GM18907 (cell line): Measurements from ENCODE around the gene CRYGD.
"Not testable (repeated sequence)": the region's sequence is repeated elsewhere in the genome, so short reads cannot be mapped to it uniquely, and the experiment has no call there.

ENCODE experiments used
- ATAC-seq: cut with Tn5 transposase; IDR thresholded peaks from one replicate; pipeline ENCODE4 v1.9.1; 2021; ENCODE audit warnings: mild to moderate bottlenecking, moderate library complexity; ENCODE audit not compliant: unreplicated experiment

The CRYGD gene

DNA sequence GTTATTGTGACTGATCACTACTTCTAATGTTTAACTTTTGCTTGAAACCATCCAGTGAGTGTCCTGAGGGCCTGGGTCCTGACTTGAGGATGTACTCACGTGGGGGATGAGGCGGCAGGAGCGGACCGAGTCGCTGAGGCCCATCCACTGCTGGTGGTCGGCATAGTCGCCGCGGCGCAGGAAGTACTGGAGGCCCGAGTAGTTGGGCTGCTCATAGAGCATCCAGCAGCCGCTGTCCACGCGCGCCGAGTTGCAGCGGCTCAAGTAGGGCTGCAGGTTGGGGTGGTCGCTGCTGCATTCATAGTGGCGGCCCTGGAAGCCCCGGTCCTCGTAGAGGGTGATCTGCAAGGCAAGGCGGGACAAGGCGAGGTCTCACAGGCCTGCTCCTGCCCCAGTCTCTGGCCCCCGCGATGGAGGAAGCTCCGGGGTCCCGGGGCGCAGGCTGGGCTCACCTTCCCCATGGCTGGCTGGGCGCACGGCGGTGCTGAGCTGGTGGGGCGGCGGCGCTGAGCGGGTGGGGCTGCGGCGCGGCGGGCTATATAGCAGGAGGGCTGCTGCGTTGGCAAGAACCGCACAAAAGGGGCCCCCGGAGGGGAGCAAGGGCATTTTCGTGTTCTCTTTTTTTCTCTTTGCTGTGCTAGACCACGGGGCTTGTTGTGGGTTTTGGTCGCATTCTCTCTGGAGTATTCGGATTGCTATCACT is at the start of gene CRYGD:
TSS of gene CRYGD (minus strand) at position 512 of the 703 bp plus-strand sequence. CDS start at position 461, 51 bp downstream.
- ATAC-seq, result not testable (repeated sequence)

DNA sequence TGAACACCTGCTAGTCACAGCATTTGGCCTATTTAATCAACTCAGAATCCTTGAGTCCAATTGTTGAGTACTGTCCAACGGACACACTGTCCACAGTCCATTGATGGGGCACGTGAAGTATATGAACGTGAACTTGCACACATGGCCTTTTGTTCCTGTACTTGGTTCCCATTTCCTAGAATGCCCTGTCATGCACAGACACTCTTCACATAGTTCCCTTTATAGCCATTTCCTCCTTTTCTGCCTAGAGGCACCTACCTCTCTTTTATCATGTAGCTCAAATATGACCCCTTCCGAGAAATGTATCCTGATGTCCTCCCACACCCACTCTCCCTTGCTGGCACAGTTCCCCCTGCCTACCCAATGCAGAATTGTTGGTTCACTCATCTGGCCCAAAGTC is 47.8 kb upstream of the CRYGD start:
- no peak for ATAC-seq

DNA sequence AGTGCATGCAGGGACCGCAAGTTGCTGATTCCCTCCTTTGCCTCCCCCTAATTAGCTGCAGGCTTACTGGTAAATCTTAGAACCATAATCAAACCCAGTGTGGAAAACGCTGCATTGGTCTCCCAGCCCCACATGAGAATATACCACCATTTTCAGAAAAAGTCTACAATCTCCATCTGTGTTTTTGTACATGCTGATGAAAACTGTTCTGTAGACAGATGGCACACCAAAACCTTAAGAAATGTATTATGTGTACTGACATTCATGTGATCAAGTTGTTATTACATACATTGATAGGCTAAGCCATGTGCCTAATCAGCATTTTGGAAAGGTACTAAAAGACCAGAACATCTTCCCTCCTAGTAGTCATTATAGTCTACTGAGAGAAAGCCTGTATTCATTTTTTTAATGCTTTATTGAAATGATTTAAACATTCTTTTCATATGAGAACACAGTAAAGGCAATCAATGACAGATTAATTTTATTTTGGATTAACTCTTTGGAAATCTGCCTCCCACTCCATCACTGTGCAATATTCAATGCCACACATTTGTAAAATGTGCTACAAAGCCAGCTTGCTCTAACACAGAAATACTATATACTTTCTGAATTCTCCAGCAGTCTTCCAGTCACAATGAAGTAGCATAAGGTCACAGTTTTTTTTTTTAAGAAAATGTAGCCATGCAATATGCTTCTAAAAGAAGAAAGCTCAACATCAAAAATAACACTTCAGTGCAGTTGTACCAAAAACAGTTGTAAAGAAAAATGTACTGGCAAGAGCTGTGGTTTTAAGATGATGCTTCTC is 40.8 kb upstream of the CRYGD start:
- no peak for ATAC-seq

DNA sequence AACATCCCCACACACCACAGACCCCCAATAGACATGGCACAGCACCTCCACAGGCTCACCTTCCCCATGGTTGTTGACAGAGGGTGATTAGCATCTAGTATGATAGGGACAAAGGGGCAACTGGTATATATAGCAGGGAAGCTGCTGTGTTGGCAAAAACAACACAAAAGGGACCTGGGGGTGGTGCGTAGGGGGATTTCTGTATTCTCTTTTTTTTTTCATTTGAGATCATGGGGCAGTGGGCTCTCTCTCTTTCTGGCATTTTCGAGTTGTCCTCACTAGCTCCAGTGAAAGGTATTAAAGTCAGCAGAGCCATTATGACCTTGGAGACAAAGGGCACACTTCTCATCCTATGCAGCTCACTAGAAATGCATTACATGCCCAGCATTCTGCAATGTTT is 39.2 kb upstream of the CRYGD start, which contains the start of gene CRYGA:
TSS of gene CRYGA (minus strand) at position 101 of the 400 bp plus-strand sequence. CDS start at position 68, 33 bp downstream.
- ATAC-seq, result no peak

DNA sequence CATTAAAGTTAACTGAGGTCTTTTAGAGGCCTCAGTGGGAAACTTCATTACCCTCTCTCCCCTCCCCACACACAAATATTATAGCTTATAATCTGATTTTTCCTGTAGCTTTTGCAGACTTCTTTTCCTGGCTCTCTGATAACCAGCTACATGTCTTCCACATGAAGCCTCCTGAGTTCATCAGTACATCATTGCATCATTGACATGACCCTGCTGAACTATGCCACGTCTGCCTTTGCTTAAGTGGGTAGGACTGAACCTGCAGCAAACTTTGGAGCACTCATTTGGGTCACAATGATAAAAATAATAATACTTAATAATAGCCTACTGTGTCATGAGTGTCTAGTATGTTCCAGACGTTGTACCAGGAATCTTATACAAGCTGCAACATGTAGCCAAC is 32.1 kb upstream of the CRYGD start:
- ATAC-seq, result no peak

DNA sequence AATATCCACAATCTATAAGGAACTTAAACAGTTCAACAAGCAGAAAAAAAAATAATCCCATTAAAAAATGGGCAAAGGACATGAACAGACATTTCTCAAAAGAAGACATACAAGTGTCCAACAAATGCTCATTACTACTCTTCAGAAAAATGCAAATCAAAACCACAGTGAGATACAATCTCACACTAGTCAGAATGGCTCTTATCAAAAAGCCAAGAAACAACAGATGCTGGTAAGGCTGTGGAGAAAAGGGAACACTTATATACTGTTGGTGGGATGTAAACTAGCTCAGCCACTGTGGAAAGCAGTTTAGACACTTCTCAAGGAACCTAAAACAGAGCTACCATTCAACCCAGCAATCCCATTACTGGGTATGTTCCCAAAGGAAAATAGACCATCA is 28.8 kb upstream of the CRYGD start:
- ATAC-seq, result no peak

DNA sequence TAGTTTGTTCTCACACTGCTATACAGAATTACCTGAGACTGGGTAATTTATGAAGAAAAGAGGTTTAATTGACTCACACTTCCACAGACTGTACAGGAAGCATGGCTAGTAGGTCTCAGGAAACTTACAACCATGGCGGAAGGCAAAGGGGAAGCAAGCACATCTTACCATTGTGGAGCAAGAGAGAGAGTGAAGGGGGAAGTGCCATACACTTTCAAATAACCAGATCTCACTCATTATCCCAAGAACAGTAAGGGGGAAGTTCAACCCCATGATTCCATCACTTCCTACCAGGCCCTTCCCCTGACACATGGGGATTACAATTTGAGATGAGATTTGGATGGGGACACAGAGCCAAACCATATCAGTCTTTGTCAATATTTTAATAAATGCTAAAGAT is 26.6 kb upstream of the CRYGD start:
- ATAC-seq, result no peak

DNA sequence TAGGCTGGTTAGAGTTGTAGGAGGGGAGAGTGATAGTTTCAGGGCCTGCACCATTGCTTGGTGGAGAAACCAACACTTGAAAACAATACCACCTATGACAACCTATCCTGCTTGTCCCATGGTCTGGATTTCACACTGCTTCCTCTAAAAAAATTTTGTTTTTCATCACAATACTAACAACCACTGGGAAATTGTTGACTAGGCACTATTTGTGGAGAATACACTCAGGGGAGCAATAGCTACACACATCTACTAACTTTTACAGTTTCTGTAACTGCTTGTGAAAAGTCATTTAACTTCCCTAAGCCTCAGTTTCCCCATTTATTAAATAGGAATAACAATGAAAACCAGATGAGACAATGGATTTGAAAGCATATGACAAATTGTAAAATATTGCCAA is 25.8 kb upstream of the CRYGD start:
- ATAC-seq, result no peak

DNA sequence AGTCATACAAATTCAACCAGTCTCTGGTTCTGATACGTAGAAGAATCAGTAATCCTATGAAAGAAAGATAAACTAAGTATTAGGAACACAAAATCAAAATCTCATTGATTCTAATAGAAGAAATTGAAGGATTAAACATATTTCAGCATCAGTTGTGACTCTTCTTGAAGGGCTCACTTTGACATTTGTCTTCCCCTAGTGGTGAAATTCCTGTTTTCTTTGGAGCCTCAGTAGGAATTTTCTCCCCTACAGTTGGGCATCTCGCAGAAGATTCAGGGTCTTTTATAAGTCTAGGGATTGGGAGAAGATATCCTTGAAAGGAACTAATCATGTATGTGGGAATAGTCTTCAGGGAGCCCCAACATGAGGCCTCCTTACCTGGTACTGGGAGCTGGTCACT is 24.5 kb upstream of the CRYGD start:
- ATAC-seq, result no peak

DNA sequence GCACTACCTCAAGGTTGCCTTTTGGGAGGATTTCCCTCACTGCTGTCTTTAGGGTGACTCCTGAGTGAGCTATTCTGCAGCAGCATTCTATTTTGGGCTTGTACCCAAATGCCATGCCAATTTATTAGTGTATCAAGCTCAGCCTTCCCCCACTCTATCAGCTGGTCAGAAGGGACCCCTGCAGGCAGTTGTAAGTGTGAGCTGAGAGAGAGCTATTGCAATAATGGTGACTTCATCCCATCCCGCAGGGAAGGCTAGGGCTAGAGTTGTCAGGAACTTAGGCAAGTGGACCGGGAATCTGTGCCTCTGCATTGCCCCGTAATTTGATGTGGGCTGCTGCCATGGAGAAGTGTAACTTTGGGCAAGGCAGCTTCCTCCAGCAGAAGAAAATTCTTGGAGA is 23.4 kb upstream of the CRYGD start:
- ATAC-seq, result no peak

DNA sequence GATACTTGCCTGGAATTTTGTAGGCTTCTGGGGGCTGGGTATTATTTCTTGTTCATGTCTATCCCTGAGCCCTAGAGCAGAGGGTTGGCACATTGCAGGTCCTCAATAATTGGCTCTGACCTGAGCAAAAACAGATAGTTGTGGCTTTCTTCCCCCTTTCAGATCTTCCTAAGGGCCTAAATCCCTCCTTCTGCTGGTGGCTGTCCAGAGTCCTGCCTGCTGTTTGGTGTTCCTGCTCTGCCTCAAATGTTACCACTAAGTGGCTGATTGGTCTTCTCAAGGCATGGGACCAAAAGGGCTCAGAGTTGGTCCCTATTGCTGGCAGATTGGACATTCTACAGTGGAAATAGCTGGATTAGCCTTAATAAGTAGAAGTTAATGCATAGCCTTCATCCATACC is 22.7 kb upstream of the CRYGD start:
- ATAC-seq, result no peak

DNA sequence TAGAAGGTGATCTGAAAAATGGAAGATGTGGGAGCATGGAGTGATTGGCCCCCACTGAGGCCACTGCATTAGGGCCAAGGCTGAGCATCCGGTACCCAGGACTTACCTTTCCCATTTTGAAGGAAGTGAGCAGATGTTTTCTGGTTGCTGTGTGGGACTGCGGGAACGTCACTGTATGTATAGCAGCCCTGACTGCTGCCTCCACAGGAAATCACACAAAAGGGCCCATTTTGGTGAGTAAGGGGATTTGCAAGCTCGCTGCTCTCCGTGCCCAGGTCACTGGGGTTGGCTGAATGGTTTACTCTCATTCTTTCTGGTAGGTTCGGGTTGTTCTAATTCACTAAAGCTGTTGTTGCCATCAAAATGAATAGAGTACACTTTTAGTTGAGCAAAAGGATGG is 21.7 kb upstream of the CRYGD start, which contains the start of gene CRYGB:
TSS of gene CRYGB (minus strand) at position 153 of the 400 bp plus-strand sequence. CDS start at position 115, 38 bp downstream.
- no peak for ATAC-seq

DNA sequence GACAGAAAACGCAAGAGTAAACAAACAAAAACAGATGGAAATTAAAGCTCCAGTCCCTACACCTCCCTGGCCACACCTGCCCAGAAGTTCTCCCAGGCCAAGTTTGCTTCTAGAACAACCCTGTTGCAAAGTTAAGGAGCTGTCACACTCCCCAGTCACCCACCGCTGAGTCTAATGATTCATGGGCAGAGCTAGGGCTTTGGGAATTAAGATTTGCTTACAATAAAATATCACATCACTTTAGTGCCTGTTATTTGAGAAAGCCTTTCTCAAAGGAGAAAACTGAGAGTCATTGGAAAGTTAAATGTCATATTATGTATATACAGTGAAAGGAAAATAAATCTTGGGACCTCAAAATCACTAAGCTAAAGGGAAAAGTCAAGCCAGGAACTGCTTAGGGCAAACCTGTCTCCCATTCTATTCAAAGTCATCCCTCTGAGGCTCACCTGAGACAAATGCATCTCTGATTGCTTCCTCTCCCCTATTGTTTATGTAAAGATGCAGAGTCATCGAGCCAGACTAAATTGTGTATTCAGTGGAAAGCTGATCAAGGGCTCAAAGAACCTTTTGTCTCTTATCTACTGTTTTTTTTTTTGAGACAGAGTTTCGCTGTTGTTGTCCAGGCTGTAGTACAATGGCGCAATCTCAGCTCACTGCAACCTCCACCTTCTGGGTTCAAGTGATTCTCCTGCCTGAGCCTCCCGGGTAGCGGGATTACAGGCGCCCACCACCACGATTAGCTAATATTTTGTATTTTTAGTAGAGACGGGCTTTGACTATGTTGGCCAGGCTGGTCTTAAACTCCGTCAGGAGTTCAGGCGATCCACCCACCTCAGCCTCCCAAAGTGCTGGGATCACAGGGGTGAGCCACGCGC is 18.8 kb upstream of the CRYGD start:
- ATAC-seq, result no peak

DNA sequence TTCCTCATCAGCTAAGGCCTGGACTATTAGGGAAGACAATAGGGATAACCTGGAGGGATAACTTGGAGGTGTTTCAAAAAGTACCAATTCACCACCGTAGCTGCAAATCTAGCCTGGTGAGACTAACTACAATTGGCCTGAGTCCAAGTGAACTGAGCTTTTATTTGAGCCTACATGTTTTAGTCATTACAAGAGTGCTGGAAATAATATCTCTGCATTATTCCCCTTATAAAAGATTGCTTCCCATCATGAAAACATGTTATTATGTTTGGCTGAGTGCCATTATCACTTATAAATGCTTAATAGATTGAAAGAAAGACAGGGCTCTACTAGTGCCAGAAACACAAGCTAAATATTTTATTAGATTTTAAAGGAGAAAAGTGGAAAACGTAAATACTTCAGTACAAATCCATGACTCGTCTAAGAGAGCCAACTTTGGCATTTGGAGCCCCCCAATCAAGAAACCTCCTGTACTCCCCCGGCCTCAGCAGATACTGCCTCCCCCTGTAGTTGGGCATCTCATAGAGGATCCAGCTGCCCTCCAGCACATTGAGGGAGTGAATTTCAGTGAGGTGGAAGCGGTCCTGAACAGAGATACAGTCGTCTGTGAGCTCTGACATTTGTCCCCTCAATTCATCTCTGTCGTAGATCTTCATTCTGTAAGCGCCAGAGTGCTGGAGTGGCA is 18.1 kb upstream of the CRYGD start:
- ATAC-seq, result no peak

DNA sequence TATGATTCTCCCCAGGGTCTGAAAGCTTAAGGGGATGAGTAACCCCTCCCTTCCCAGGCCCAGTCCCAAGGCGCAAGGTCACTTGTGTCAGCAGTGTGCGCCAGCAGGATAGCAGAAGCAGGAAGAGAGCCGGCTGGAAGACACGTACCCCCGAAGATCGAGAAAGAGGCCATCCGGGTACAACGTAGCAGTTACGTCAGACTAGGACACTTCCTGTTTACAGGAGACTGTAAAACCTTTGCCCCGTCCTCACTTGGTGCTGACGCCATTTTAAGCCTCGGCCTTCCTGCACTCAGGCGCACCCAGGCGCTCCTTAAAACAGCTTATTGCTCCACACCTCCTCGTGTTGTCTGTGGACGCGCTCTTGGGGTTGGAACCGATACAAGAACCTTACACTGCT is 15.1 kb upstream of the CRYGD start:
- no peak for ATAC-seq

DNA sequence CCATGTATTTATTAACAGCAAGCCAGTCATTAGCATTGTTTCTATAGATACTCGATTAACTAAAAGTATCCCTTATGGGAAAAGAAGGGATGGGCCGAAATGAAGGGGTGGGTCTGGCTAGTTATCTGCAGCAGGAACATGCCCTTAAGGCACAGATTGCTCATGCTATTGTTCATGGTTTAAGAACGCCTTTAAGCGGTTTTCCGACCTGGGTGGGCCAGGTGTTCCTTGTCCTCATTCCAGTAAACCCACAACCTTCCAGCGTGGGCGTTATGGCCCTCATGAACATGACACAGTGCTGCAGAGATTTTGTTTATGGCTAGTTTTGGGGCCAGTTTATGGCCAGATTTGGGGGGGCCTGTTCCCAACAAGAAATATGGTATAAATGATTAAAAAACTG is 14.0 kb upstream of the CRYGD start:
- not testable (repeated sequence) for ATAC-seq

DNA sequence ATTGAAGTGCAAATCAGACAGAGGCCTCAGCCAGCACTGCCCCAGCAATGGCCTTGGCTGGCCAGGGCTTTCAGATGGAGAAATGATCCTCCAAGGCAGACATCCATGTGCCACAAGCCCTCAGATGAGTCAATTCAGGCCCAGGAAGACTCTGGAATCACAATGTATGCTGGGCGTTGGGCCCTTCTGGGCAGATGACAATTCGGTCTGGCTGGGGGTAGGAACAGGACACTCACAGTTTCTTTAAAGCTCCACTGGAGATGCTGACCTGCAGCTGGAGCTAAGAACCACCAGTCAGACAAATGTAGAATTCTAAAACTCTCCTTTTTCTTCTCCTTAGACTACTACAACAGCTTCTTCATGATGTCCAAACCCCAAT is 12.4 kb upstream of the CRYGD start:
- no peak for ATAC-seq

DNA sequence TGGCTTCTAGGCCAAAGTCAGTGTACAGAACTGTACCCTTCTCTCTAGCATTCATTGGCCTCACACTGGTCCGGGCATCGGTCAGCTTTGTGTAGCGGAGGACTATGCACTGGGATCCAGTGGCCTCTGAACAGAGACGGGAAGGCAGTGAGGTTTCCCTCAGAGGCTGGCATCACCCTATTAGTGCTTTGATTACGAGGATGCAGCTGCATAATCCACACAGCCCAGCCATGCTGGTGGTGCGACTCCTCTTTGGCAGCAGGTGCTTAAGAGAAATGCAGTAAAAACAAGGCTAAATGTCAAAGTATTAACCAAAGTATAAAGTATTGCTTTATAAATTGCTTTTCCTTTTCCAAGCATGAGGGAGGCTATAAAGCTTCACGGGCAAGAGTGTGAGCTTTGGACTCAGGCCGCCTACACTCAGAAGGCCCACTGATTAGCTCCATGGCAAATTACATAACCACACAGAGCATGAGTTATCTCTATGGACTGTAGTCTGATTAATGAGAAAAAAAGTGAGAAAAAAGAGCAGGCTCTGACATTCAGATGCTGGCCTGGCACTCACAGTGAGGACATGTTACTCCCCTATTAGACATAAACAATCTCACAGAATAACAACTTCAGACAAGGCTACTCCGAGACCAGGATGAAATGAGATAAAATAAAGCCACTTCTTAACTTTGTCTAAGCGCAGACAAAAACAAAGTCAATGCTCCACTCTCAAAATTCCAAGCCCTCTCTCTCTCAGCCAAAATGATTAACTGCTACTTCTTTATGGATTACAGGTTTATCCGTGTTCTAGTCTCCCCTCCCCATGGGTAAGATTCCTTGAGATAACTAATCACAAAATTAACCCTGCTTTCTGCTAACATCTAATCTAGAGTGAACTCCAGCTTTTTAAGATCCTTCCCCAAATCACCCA is 11.7 kb upstream of the CRYGD start:
- no peak for ATAC-seq

DNA sequence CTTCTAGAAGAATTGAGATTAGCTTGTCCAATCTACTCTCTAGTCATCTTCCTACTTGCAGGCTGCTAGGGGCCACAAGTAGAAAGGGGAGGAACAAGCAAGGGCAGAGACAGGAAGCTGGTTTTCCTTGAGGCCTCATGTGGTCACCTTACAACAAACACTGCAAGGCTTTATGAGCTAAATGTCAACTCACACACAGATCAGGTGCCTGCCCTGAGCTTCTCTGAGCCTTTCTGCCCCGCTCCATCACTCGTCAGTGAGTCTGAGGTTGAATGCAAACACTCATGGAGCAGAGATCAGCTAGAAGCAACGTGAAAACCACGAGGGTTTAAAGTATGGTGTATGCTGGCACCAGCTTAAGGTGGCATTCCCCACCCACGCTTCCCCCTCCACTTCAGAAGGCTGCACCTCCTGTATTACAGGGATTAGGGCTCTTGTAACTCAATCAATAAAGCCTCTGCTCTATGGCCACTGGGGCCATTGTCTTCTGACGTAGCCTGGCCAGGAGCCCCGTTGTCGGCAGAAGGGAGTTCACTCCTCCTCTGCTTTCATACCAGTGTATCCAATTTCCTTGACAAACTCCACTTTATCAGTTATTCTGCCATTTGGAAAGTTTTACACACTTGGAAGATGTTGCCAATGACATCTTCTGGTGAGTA is 10.7 kb upstream of the CRYGD start:
- ATAC-seq, result peak; percentile 75
